Measurements from ENCODE around the gene CTCFL. TPM values are rescaled to one million over a fixed set of nuclear protein-coding genes. Genes with fewer than 3 reads are reported as not detected.

CTCFL gene
- total and polyA plus RNA-seq, 2 of the 13 experiments (the other 11 are each of a cell fraction or from before 2014, with no cell fraction given) = 0.04 TPM; not detected in 1

- TF ChIP-seq HNF4A (CRISPR knock-in tag; IDR thresholded peaks at IDR 0.05) = peak; percentile 99
- no peak for TF ChIP-seq ATM (IDR thresholded peaks at IDR 0.05; ENCODE audit: borderline replicate concordance)
- peak; percentile 26; the same call in 1 of the 2 replicates for TF ChIP-seq ZNF335 (CRISPR knock-in tag; IDR thresholded peaks at IDR 0.05)
- TF ChIP-seq ARNTL (CRISPR knock-in tag; IDR thresholded peaks at IDR 0.05) = peak; percentile 91
- TF ChIP-seq GATAD2A (CRISPR knock-in tag; IDR thresholded peaks at IDR 0.05) = peak; percentile 99
- peak; percentile 43; the same call in 1 of the 2 replicates for TF ChIP-seq ZNF619 (CRISPR knock-in tag; IDR thresholded peaks at IDR 0.05)
- peak; percentile 64; the same call in 1 of the 2 replicates for TF ChIP-seq MLX (CRISPR knock-in tag; IDR thresholded peaks at IDR 0.05)
- no peak for TF ChIP-seq SMAD9 (CRISPR knock-in tag; IDR thresholded peaks at IDR 0.05)
- TF ChIP-seq ELF4 (CRISPR knock-in tag; IDR thresholded peaks at IDR 0.05; ENCODE audit: borderline replicate concordance) = peak; percentile 46; the same call in 1 of the 2 replicates
- TF ChIP-seq NFYC (CRISPR knock-in tag; IDR thresholded peaks at IDR 0.05) = no peak
- TF ChIP-seq CBFB (CRISPR knock-in tag; IDR thresholded peaks at IDR 0.05) = peak; percentile 59; the same call in 1 of the 2 replicates
- TF ChIP-seq BRCA1 (CRISPR knock-in tag; IDR thresholded peaks at IDR 0.05) = peak; percentile 79; the same call in 1 of the 2 replicates
- TF ChIP-seq GPN1 (CRISPR knock-in tag; IDR thresholded peaks at IDR 0.05; ENCODE audit: borderline replicate concordance) = no peak
- TF ChIP-seq AHR (CRISPR knock-in tag; IDR thresholded peaks at IDR 0.05) = no peak
- TF ChIP-seq RBM39 (IDR thresholded peaks at IDR 0.05; ENCODE audit: low read depth, low read length, poor library complexity, severe bottlenecking) = no peak
- peak; percentile 97 for TF ChIP-seq PITX1 (CRISPR knock-in tag; IDR thresholded peaks at IDR 0.05)
- TF ChIP-seq AKNA (CRISPR knock-in tag; IDR thresholded peaks at IDR 0.05; ENCODE audit: borderline replicate concordance) = no peak
- TF ChIP-seq RARG (CRISPR knock-in tag; IDR thresholded peaks at IDR 0.05; ENCODE audit: low read depth) = no peak
- TF ChIP-seq ZNF543 (CRISPR knock-in tag; IDR thresholded peaks at IDR 0.05) = 0 out of 2 replicates have a peak, but pooled peaks have one; percentile 77
- peak; percentile 64; the same call in 1 of the 2 replicates for TF ChIP-seq ZNF3 (CRISPR knock-in tag; IDR thresholded peaks at IDR 0.05)
- peak; percentile 74 for TF ChIP-seq ZNF30 (CRISPR knock-in tag; IDR thresholded peaks at IDR 0.05)
- TF ChIP-seq HDAC2 (CRISPR knock-in tag; IDR thresholded peaks at IDR 0.05) = peak; percentile 96; the same call in 1 of the 2 replicates
- peak; percentile 55 for TF ChIP-seq MED8 (CRISPR knock-in tag; IDR thresholded peaks at IDR 0.05; ENCODE audit: insufficient replicate concordance)
- 0 out of 2 replicates have a peak, but pooled peaks have one; percentile 18 for TF ChIP-seq ZNF790 (CRISPR knock-in tag; IDR thresholded peaks at IDR 0.05; ENCODE audit: borderline replicate concordance)
These were observed 35.8 kb upstream of the CTCFL start, which contains the start of gene PCK1 (continued) for GRCh38 chr20:57560554-57561355.
